ENCODE results near the gene LRP1B.

The LRP1B gene

DNA sequence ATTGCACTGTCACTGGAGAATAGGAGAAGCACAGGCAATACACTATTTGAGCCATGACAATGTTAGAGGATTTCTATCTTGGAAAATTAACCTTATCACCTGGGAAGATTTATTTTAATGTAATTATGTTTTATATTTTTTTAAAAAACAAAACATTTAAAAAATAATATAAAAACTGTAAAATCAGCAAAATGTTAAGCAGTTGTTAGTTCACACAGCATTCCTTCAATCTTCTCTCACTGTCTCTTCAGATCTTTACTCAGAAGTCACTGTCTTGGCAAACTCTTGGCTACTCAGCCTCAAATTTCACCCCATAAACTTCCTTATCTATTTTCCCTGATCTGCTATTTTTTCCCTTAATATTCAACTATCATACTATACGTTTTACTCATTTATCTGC is 1322.6 kb downstream of the LRP1B start:
- Histone ChIP-seq H3K27me3 (no peaks in the 10 kb centered on the region), H3K36me3 (no peaks in the 10 kb centered on the region), H3K4me1 (ENCODE audit: control insufficient read depth in 1 of 2, insufficient read depth in 1 of 2, low read depth in 1 of 2, low read length in 1 of 2) (no peaks in the 10 kb centered on the region), H3K4me3 (ENCODE audit: low read depth in 1 of 2, low read length in 1 of 2) (no peak overlapping the region), H3K9me3 (no peaks in the 10 kb centered on the region), H3K27ac (no peak overlapping the region)
- TF ChIP-seq, protein P1, sequence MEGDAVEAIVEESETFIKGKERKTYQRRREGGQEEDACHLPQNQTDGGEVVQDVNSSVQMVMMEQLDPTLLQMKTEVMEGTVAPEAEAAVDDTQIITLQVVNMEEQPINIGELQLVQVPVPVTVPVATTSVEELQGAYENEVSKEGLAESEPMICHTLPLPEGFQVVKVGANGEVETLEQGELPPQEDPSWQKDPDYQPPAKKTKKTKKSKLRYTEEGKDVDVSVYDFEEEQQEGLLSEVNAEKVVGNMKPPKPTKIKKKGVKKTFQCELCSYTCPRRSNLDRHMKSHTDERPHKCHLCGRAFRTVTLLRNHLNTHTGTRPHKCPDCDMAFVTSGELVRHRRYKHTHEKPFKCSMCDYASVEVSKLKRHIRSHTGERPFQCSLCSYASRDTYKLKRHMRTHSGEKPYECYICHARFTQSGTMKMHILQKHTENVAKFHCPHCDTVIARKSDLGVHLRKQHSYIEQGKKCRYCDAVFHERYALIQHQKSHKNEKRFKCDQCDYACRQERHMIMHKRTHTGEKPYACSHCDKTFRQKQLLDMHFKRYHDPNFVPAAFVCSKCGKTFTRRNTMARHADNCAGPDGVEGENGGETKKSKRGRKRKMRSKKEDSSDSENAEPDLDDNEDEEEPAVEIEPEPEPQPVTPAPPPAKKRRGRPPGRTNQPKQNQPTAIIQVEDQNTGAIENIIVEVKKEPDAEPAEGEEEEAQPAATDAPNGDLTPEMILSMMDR (IDR thresholded peaks at IDR 0.05) = no peak

DNA sequence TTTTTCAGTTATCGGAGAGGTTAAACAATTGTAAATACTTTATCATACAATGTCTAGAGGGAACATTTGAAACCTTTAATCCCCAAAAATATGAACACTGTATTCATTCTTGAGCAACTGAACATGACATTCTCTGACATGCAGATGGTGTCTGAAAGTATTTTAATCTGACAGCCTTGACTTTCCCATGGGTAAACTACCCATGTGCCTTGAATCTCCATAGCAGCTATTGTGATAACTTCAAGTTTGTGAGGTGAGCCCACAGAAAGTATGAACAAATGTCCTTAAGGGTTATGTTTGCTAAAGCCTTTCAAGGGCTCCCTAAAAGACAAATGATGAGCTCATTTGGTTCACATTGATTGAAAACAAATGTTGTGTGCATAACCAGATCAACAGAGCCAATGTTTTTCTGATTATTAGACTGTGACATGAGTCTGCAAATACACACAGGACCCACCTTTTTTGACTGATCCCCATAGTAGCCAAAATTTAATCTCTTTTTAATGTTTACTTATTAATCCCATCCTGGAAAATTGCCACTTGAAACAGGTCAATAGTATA is 1326.0 kb downstream of the LRP1B start:
- Histone ChIP-seq H3K9me3 (no peaks in the 10 kb centered on the region), H3K27me3 (no peaks in the 10 kb centered on the region), H3K4me1 (ENCODE audit: control insufficient read depth in 1 of 2, insufficient read depth in 1 of 2, low read depth in 1 of 2, low read length in 1 of 2) (no peaks in the 10 kb centered on the region), H3K36me3 (no peaks in the 10 kb centered on the region), H3K27ac (no peak overlapping the region), H3K4me3 (ENCODE audit: low read depth in 1 of 2, low read length in 1 of 2) (no peak overlapping the region)
- TF ChIP-seq, protein P1 (IDR thresholded peaks at IDR 0.05) = no peak

DNA sequence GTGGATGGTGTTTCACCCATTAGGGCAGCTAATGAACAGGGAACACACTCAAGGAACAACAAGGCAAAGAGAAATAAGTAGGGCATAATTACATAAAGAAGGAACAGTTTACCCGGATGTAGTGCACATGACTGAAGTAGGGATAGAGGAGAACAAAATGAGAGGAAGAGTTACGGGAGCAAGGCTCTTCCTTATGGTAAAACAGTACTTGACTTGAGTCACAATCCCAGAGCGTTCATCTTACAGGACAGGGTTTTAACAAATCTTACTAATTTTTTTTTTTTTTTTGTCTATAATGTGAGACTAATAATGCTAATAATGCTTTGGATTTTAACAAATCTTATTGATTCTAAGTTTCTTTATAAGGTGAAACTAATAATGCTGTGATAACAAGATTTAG is 1329.5 kb downstream of the LRP1B start:
- TF ChIP-seq, protein P1 (IDR thresholded peaks at IDR 0.05) = no peak
- Histone ChIP-seq H3K27me3 (no peaks in the 10 kb centered on the region), H3K4me3 (ENCODE audit: low read depth in 1 of 2, low read length in 1 of 2) (no peak overlapping the region), H3K27ac (no peak overlapping the region), H3K9me3 (no peaks in the 10 kb centered on the region), H3K4me1 (ENCODE audit: control insufficient read depth in 1 of 2, insufficient read depth in 1 of 2, low read depth in 1 of 2, low read length in 1 of 2) (no peaks in the 10 kb centered on the region), H3K36me3 (no peaks in the 10 kb centered on the region)

DNA sequence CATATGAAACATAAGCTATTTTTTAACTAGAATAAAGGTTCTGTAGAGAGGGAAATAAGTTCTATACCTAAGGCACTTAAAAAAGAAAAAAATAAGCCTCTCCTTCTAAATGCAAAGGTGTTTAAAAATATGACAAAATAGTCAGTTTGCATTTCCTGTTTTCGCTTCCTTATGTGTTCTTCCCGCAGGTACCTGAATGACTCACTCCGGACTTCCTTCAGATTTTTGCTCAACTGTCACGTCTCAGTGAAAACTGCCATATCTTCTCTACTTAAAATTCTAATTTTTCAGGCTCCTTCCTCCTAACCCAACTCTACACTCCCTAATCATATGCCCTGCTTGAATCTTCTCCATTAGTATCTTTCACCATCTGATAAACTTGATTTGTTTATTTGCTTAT is 1333.1 kb downstream of the LRP1B start:
- no peaks in the 10 kb centered on the region for H3K9me3 ChIP-seq
- no peaks in the 10 kb centered on the region for H3K36me3 ChIP-seq
- H3K4me3 ChIP-seq (ENCODE audit: low read depth in 1 of 2, low read length in 1 of 2) = no peak overlapping the region
- TF ChIP-seq, protein P1 (IDR thresholded peaks at IDR 0.05) = no peak
- H3K27me3 ChIP-seq = no peaks in the 10 kb centered on the region
- no peak overlapping the region for H3K27ac ChIP-seq
- H3K4me1 ChIP-seq (ENCODE audit: control insufficient read depth in 1 of 2, insufficient read depth in 1 of 2, low read depth in 1 of 2, low read length in 1 of 2) = no peaks in the 10 kb centered on the region

DNA sequence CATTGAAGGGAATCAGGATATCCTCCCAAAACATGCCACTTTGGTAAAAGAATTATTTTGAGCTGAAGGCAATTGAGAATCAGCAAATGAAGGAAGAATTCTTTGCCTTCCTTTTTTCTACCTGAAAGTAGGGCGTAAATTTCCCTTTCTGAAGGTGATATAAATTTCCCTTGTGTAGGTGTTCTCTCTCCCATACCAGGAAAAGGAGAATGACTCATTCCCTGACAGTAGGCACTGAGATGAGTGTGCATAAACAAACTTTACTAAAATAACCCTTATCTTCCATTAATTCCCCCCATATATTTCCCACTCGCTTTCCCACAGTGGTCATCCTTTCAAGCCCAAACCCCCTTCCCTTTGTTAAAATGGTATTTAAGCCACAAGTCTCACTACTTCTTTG is 1339.0 kb downstream of the LRP1B start:
- TF ChIP-seq, protein P1 (IDR thresholded peaks at IDR 0.05) = no peak
- Histone ChIP-seq H3K36me3 (no peaks in the 10 kb centered on the region), H3K27ac (no peak overlapping the region), H3K9me3 (no peaks in the 10 kb centered on the region), H3K27me3 (no peaks in the 10 kb centered on the region), H3K4me1 (ENCODE audit: control insufficient read depth in 1 of 2, insufficient read depth in 1 of 2, low read depth in 1 of 2, low read length in 1 of 2) (no peaks in the 10 kb centered on the region), H3K4me3 (ENCODE audit: low read depth in 1 of 2, low read length in 1 of 2) (no peak overlapping the region)

DNA sequence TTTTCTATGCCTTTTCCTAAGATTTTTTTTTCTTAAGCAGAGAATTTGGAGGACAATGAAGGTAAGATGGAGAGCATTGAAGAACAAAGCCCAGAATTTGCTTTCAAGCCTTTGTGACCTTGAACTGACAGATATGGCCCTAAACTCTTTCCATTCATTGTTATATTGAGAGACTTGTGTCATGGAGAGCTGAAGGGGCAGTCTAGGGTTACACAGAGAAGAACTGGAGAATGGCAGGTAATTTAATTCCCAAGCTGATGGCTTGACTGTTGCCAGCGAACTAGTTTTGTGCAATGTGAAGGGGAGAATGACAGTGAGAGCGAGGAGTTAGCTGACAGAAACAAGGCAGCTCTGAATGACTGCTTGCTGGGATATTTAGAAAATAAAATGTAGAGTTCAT is 1344.2 kb downstream of the LRP1B start:
- no peaks in the 10 kb centered on the region for H3K36me3 ChIP-seq
- H3K4me3 ChIP-seq (ENCODE audit: low read depth in 1 of 2, low read length in 1 of 2) = no peak overlapping the region
- no peaks in the 10 kb centered on the region for H3K9me3 ChIP-seq
- TF ChIP-seq, protein P1 (IDR thresholded peaks at IDR 0.05) = no peak
- H3K27me3 ChIP-seq = no peaks in the 10 kb centered on the region
- no peaks in the 10 kb centered on the region for H3K4me1 ChIP-seq (ENCODE audit: control insufficient read depth in 1 of 2, insufficient read depth in 1 of 2, low read depth in 1 of 2, low read length in 1 of 2)
- no peak overlapping the region for H3K27ac ChIP-seq

All from neutrophil (primary cell).